Lower lobe of right lung (tissue), 2 donors: ENCODE measurements around the gene CHST13. TPM values are rescaled to one million over a fixed set of nuclear protein-coding genes. Genes with fewer than 3 reads are reported as not detected.

ENCODE experiments used
- ATAC-seq, 2 donors: fragments of 200-7000 bp; cut with Tn5 transposase; one replicate each; pipeline ENCODE4 v1.9.1; 2020 to 2022; ENCODE audit warnings: mild to moderate bottlenecking in 2 of 2, moderate library complexity in 2 of 2
- DNase-seq: peaks from one replicate; pipeline ENCODE4 v3.0.0-alpha.2; 2020
- H3K27ac ChIP-seq: fragments of 200-600 bp; one replicate; pipeline ENCODE4 v1.8.0; 2022
- H3K27me3 ChIP-seq: fragments of 200-600 bp; one replicate; pipeline ENCODE4 v1.8.0; 2022; ENCODE audit warnings: low read depth
- H3K36me3 ChIP-seq: fragments of 200-600 bp; one replicate; pipeline ENCODE4 v1.8.0; 2022; ENCODE audit warnings: mild to moderate bottlenecking
- H3K4me1 ChIP-seq: fragments of 200-600 bp; one replicate; pipeline ENCODE4 v1.8.0; 2022
- H3K4me3 ChIP-seq: fragments of 200-600 bp; one replicate; pipeline ENCODE4 v1.8.0; 2022; ENCODE audit warnings: mild to moderate bottlenecking
- H3K9me3 ChIP-seq: fragments of 200-600 bp; one replicate; pipeline ENCODE4 v1.8.0; 2022
- intact Hi-C: fragments of 100-400 bp; cut with DNase I; formaldehyde crosslinking; loops from one replicate; pipeline ENCODE4 v1.11.0; 2022
- long read RNA-seq: library from polyadenylated mRNA; unstranded; transcript quantifications from one replicate; pipeline ENCODE4 v2.0.0, GENCODE V29; 2021
- total RNA-seq: library from RNA; stranded (reverse); fragmentation: NEBNext Ultra II Directional; extraction: Animal tissue kit (Norgen Biotek cat#: 25700); gene quantifications from one replicate; pipeline ENCODE4 v1.2.1, GENCODE V29; 2021
- TF ChIP-seq, protein P1 (sequence below): fragments of 200-600 bp; IDR thresholded peaks from one replicate; pipeline ENCODE4 v1.8.0; 2022; ENCODE audit warnings: antibody characterized with exemption, mild to moderate bottlenecking
- donor health status: DM: no; HTN: yes; CAD: no; lungs with severe emphysema.

The CHST13 gene, protein sequence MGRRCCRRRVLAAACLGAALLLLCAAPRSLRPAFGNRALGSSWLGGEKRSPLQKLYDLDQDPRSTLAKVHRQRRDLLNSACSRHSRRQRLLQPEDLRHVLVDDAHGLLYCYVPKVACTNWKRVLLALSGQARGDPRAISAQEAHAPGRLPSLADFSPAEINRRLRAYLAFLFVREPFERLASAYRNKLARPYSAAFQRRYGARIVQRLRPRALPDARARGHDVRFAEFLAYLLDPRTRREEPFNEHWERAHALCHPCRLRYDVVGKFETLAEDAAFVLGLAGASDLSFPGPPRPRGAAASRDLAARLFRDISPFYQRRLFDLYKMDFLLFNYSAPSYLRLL
- 1.5 TPM for total RNA-seq
- long read RNA-seq, partial matches to known transcripts, result 0 of 3 reads
- long read RNA-seq, other reads (novel, unspliced or antisense), result 2 of 3 reads

DNA sequence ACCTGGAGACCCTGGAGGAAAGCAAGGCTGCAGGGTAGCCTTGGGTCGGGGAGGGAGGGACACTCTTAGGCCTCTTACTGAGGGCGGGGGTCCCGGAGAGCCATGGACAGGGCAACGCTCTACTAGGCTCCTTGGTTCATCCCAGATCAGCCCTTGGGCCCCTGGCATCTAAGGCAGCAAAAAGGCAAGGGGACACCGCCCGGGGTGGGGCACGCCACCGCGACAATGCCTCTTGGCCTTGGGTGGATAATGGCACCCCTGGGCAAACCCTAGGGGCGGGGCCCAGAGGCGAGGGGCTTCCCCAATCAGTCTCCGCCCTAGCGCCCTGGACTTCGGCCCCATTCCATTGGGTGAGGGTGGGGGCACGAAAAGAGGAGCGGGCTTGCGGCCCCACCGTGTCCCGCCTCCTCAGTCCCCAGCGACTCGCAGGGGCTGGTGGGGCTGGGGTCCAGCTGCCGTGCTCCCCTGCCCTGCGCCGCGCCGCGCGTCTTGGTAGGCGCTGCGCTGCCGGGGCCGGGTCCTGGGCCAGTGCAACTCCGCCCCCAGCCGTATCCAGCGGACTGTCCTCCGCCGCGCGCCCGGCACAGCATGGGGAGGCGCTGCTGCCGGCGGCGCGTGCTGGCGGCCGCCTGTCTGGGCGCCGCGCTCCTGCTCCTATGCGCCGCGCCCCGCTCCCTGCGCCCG, at the start of gene CHST13:
TSS of gene CHST13 (plus strand) at position 411 of the 684 bp plus-strand sequence. CDS start at position 589, 178 bp downstream.
- TF ChIP-seq, protein P1, sequence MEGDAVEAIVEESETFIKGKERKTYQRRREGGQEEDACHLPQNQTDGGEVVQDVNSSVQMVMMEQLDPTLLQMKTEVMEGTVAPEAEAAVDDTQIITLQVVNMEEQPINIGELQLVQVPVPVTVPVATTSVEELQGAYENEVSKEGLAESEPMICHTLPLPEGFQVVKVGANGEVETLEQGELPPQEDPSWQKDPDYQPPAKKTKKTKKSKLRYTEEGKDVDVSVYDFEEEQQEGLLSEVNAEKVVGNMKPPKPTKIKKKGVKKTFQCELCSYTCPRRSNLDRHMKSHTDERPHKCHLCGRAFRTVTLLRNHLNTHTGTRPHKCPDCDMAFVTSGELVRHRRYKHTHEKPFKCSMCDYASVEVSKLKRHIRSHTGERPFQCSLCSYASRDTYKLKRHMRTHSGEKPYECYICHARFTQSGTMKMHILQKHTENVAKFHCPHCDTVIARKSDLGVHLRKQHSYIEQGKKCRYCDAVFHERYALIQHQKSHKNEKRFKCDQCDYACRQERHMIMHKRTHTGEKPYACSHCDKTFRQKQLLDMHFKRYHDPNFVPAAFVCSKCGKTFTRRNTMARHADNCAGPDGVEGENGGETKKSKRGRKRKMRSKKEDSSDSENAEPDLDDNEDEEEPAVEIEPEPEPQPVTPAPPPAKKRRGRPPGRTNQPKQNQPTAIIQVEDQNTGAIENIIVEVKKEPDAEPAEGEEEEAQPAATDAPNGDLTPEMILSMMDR, result no peak
- H3K9me3 ChIP-seq, result no peaks in the 10 kb centered on the region
- ATAC-seq (peak; percentile 77 to 81), DNase-seq (peak; percentile 73)
- H3K27ac ChIP-seq, result peak within 1 kb of the TSS; percentile 56
- H3K4me3 ChIP-seq, result peak within 1 kb of the TSS; percentile 54
- intact Hi-C loops, result no loop called here
- H3K27me3 ChIP-seq, result peaks cover 19% of the 10 kb centered on the region
- peaks cover 9% of the 10 kb centered on the region for H3K4me1 ChIP-seq
- H3K36me3 ChIP-seq, result no peaks in the 10 kb centered on the region

DNA sequence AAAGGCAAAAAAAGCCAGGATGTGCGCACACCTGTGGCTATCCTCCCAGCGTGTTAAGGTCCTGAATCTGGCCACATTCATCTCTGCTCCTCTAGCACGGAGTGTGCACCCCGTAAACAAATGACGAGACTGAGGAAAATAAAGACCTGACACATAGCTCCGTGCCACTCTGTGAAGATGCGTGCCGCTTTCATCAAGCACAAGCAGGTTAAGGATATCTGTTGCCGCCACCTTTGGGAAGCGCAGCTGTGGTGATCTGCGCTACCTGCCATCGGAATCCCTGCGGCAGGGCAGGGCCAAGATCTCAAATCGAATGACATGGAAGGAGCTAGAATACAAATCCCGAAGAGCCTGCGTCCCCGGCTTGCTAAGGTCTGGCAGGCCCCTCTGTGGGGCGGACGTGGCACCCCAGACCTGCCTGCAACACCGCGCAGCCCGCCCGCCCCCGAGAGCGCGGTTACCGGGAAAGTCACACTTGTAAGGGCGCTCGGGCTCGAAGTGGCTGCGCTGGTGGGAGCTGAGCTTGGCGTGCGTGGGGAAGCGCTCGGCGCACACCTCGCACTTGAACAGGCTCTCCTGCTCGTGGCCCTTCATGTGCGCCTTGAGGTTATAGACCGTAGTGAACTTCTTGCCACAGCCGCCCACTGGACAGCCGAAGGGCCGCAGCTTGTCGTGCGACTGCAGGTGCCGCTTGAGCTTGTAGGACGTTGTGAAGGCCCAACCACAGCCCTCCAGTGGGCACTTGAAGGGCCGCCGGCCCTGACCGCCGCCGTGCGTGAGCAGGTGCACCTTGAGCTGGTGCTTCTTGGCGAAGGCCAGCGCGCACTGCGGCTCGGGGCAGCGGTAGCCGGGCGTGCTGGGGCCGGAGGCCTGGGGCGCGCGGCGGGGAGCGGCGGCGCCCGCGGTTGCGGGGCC, 49.2 kb upstream of the CHST13 start:
- Histone ChIP-seq H3K4me3 (peak overlapping the region; percentile 81), H3K9me3 (no peaks in the 10 kb centered on the region), H3K27me3 (no peaks in the 10 kb centered on the region), H3K36me3 (peaks cover 22% of the 10 kb centered on the region), H3K4me1 (peaks cover 54% of the 10 kb centered on the region), H3K27ac (peak overlapping the region; percentile 92)
- intact Hi-C loops, result no loop called here
- DNase-seq, result peak; percentile 81
- TF ChIP-seq, protein P1, result no peak
- ATAC-seq, result peak; percentile 3 to 7

GRCh38 chr3:126475413-126476114, 48.4 kb upstream of the CHST13 start, which contains the start of gene ZXDC:
Gene ZXDC, minus strand, starts transcription at chr3:126475891. Its CDS starts 26 bp downstream, at chr3:126475865.
- peaks cover 13% of the 10 kb centered on the region for H3K36me3 ChIP-seq
- H3K9me3 ChIP-seq, result no peaks in the 10 kb centered on the region
- peaks cover 46% of the 10 kb centered on the region for H3K4me1 ChIP-seq
- H3K27ac ChIP-seq, result peak within 1 kb of the TSS; percentile 92
- peak; percentile 90 to 95 for ATAC-seq
- intact Hi-C loops, result no loop called here
- peak; percentile 97 for DNase-seq
- TF ChIP-seq, protein P1, result peak; percentile 29
- H3K27me3 ChIP-seq, result no peaks in the 10 kb centered on the region
- peak within 1 kb of the TSS; percentile 81 for H3K4me3 ChIP-seq

GRCh38 chr3:126476166-126477060, 47.5 kb upstream of the CHST13 start:
- Histone ChIP-seq H3K4me3 (peak overlapping the region; percentile 74), H3K27me3 (no peaks in the 10 kb centered on the region), H3K4me1 (peaks cover 40% of the 10 kb centered on the region), H3K9me3 (no peaks in the 10 kb centered on the region), H3K36me3 (peaks cover 5% of the 10 kb centered on the region), H3K27ac (peak overlapping the region; percentile 90)
- peak; percentile 83 for DNase-seq
- intact Hi-C loops, result no loop called here
- TF ChIP-seq, protein P1, result no peak
- ATAC-seq, result peak; percentile 66 to 72
